Measurements from ENCODE around the gene HUS1B. TPM values are rescaled to one million over a fixed set of nuclear protein-coding genes. Genes with fewer than 3 reads are reported as not detected.

Gene HUS1B
- 0.49 TPM in 1 of 2 replicates, not detected in the other for total RNA-seq

DNA sequence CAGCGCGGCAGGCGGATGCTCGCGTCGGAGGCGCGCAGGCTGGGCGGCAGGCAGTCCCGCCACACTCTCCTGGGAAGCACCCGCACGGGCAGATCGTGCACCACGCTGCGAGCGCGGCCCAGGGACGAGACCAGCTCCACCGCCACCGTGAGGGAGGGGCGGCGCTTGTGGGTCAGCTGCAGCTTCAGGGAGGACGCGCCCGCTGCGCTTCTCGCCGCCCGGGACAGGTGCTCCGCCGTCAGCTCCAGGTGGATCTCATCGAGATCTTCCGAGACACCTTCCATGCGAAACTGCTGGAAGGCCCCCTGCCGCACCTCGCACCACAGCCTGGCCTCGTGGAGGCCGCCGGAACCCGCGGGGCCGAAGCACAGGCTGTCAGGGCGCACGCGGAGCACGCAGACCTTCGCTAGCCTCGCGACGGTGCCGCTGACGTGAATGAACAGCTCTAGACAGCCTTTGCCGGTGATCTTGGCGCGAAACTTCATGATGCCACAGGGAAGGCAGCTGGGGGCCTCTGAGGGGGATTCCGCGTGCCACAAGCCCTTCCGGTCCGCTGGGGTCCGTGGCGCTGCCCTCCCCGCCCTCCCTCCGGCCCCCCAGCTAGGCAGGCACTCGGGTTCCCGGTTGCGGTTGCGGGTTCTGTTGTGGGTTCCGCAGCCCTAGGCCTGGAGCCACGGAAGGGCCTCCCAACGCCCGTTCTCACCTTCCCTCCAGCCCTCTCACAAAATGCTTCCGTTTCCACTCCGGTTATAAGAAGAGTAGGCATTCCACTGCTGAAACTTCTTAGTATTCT lies at the start of gene HUS1B:
Gene HUS1B, minus strand, starts transcription at position 641 of the 793 bp plus-strand sequence. Its CDS starts 156 bp downstream, at position 485.

DNA sequence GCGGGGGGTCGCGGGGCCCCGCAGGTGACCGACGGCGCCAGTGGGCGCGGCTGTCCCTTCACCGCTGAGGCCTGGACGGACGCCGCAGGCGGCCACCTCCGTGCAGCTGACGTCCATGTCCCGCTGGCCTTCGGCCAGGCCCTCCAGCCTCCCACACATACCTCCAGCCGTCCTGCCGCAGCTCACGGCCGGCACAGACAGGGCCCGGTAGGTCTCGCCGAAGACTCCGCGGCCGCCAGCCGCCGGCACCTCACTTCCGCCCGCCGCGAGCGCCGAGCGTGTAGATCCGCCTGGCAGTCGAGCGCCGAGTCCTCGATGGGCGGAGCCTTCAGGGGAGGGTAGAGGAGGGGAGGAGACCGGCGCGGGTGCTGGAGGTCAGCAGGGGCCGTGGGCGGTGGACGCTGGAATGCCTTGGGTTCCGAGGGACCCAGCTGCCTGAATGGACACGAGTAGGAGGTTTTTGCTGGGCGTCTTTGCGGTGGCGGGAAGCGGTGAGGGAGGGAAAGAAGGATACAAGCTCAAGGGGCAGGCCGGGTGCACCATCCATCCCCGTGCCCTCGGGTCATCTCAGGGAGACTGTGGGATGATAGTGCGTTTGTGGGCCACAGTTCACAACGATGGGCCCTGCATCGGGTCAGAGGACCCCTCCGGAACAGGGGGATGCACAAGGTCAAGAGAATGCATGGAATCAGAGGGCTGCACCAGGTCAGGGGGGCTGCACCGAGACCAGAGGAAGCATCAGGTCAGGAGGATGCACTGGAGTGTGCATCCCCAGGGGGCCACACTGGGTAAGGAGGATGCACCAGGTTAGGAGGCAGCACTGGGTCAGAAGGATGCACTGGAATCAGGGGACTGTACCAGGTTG lies 36.2 kb upstream of the HUS1B start, which contains the start of gene EXOC2:
Gene EXOC2, minus strand, starts transcription at position 282 of the 865 bp plus-strand sequence. CDS start 55,321 bp downstream, outside the sequence.

Other genes with a start within 250 kb of the HUS1B start
- 15.5 and 25.6 TPM in 2 replicates for gene EXOC2, start 36.0 kb upstream of the HUS1B start, total RNA-seq

Measured in airway epithelial cell (primary cell).